Trophoblast cell (in vitro differentiated cells and primary cell): ENCODE results near the gene LIG1.

Experiments used
- DNase-seq, 2 donors: peaks; one replicate each; pipeline ENCODE4 v3.0.0-alpha.2; 2016
- H2AFZ ChIP-seq: 2 replicates; pipeline ENCODE4 v1.6.1; 2013; ENCODE audit warnings: low read length, moderate library complexity, mild to moderate bottlenecking; ENCODE audit not compliant: insufficient read depth, poor library complexity
- H2AK5ac ChIP-seq: 2 replicates; pipeline ENCODE4 v1.6.1; 2013; ENCODE audit warnings: mild to moderate bottlenecking, low read length
- H2BK120ac ChIP-seq: 2 replicates; pipeline ENCODE4 v1.6.1; 2013; ENCODE audit warnings: low read length, mild to moderate bottlenecking, moderate library complexity; ENCODE audit not compliant: insufficient read depth, poor library complexity
- H2BK12ac ChIP-seq: 2 replicates; pipeline ENCODE4 v1.6.1; 2013; ENCODE audit warnings: mild to moderate bottlenecking, low read length, moderate library complexity
- H2BK5ac ChIP-seq: 2 replicates; pipeline ENCODE4 v1.6.1; 2013; ENCODE audit warnings: low read length, low read depth, moderate library complexity, mild to moderate bottlenecking; ENCODE audit not compliant: poor library complexity
- H3K14ac ChIP-seq: 2 replicates; pipeline ENCODE4 v1.6.1; 2013; ENCODE audit warnings: mild to moderate bottlenecking, low read length
- H3K18ac ChIP-seq: 2 replicates; pipeline ENCODE4 v1.6.1; 2013; ENCODE audit warnings: mild to moderate bottlenecking, low read length
- H3K23ac ChIP-seq: 2 replicates; pipeline ENCODE4 v1.6.1; 2013; ENCODE audit warnings: low read length
- H3K27ac ChIP-seq: 2 replicates; pipeline ENCODE4 v1.5.1; 2013; ENCODE audit warnings: low read depth, mild to moderate bottlenecking, inconsistent platforms, low read length, moderate library complexity
- H3K27me3 ChIP-seq: 2 replicates; pipeline ENCODE4 v1.6.1; 2013; ENCODE audit warnings: inconsistent platforms, mild to moderate bottlenecking, low read length, moderate library complexity; ENCODE audit not compliant: insufficient read depth
- H3K36me3 ChIP-seq, 2 experiments: 1 replicate in 1 of 2; 2 replicates in 1 of 2; pipeline ENCODE4 v1.6.1; 2013; ENCODE audit warnings: low read length in 2 of 2, mild to moderate bottlenecking in 2 of 2, moderate library complexity in 1 of 2; ENCODE audit not compliant: insufficient read depth in 2 of 2, control insufficient read depth in 1 of 2
- H3K4ac ChIP-seq: 2 replicates; pipeline ENCODE4 v1.6.1; 2013; ENCODE audit warnings: low read depth, mild to moderate bottlenecking, low read length, moderate library complexity
- H3K4me1 ChIP-seq, 2 experiments: 1 replicate in 1 of 2; 2 replicates in 1 of 2; pipeline ENCODE4 v1.6.1; 2013; ENCODE audit warnings: low read length in 2 of 2, mild to moderate bottlenecking in 2 of 2, moderate library complexity in 1 of 2; ENCODE audit not compliant: insufficient read depth in 2 of 2, control insufficient read depth in 1 of 2
- H3K4me2 ChIP-seq: 2 replicates; pipeline ENCODE4 v1.6.1; 2013; ENCODE audit warnings: inconsistent platforms, mild to moderate bottlenecking, low read length, moderate library complexity
- H3K4me3 ChIP-seq: 2 replicates; pipeline ENCODE4 v1.5.1; 2013; ENCODE audit warnings: mild to moderate bottlenecking, low read depth, low read length, inconsistent platforms
- H3K79me1 ChIP-seq: one replicate; pipeline ENCODE4 v1.6.1; 2013; ENCODE audit warnings: low read length
- H3K79me2 ChIP-seq: 2 replicates; pipeline ENCODE4 v1.6.1; 2013; ENCODE audit warnings: low read length, mild to moderate bottlenecking; ENCODE audit not compliant: control insufficient read depth, insufficient read depth, poor library complexity
- H3K9ac ChIP-seq: 2 replicates; pipeline ENCODE4 v1.6.1; 2013; ENCODE audit warnings: mild to moderate bottlenecking, low read length
- H3K9me3 ChIP-seq: 2 replicates; pipeline ENCODE4 v1.6.1; 2013; ENCODE audit warnings: low read depth, mild to moderate bottlenecking, control low read depth, inconsistent platforms, low read length; ENCODE audit not compliant: insufficient read depth
- H4K12ac ChIP-seq: 2 replicates; pipeline ENCODE4 v1.6.1; 2013; ENCODE audit warnings: low read depth, mild to moderate bottlenecking, low read length, moderate library complexity
- H4K8ac ChIP-seq: 2 replicates; pipeline ENCODE4 v1.6.1; 2013; ENCODE audit warnings: low read depth, mild to moderate bottlenecking, low read length, moderate library complexity
- H4K91ac ChIP-seq: one replicate; pipeline ENCODE4 v1.6.1; 2013; ENCODE audit warnings: low read depth, mild to moderate bottlenecking, low read length, moderate library complexity
- WGBS: extraction: QIAGEN DNeasy Blood & Tissue Kit; methylation state at CpG from one replicate; pipeline ENCODE4 v1.1.7; 2013; ENCODE audit warnings: missing lambda C conversion rate; ENCODE audit not compliant: insufficient read length, insufficient coverage; ENCODE audit errors: extremely low coverage; 5-methylcytosine and 5-hydroxymethylcytosine counted together

LIG1 gene

DNA sequence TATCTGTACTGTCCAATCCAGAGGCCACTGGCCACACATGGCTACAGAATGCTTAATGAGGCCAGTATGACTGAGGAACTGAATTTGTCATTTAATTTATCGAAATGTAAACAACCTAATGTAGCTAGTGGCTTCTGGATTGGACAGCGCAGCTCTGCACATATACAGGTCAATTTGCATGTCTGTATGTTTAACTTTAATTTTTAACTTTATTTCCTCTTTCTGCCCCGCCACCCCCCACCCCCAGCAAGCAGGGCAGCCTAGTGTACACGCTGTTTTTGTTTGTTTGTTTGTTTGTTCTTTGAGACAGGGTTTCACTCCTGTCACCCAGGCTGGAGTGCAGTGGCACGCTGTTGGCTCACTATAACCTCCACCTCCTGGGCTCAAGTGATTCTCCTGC is 15.9 kb upstream of the LIG1 start:
- no peak overlapping the region for H2BK12ac ChIP-seq

DNA sequence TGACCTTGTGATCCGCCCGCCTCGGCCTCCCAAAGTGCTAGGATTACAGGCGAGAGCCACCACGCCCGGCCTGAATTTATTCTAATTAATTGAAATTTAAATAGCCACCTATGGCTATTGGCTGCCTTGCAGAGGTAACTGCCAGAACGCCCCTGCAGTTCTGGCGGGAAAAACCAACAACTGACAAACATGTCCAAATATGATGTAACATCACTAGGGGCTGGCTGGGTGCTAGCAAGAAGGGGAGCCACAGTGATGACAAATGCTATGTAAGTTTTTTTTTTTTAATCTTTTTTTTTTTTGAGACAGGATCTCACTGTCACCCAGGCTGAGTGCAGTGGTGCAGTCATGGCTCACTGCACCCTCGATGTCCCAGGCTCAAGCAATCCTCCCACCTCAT is 13.2 kb upstream of the LIG1 start:
- Histone ChIP-seq H3K4me2 (no peak overlapping the region), H3K9ac (no peak overlapping the region), H3K79me2 (no peaks in the 10 kb centered on the region), H3K36me3 (peaks cover 4 to 9% of the 10 kb centered on the region in 2 experiments), H3K9me3 (peaks cover 4% of the 10 kb centered on the region), H2BK5ac (no peak overlapping the region), H2BK120ac (no peak overlapping the region), H3K4ac (no peak overlapping the region), H3K23ac (no peak overlapping the region), H3K27ac (no peak overlapping the region), H3K27me3 (no peaks in the 10 kb centered on the region), H3K18ac (no peak overlapping the region), H3K79me1 (no peaks in the 10 kb centered on the region), H2BK12ac (no peak overlapping the region), H3K4me1 (no peaks in the 10 kb centered on the region), H3K14ac (no peak overlapping the region), H2AFZ (no peak overlapping the region), H3K4me3 (no peak overlapping the region), H2AK5ac (no peak overlapping the region), H4K91ac (no peak overlapping the region), H4K8ac (no peak overlapping the region), H4K12ac (no peak overlapping the region)
- no CpG with 5 or more reads among the region's 9 CpGs for WGBS
- no peak for DNase-seq

More for the DNA sequence above, 15.9 kb upstream of the LIG1 start:
- Histone ChIP-seq H4K8ac (no peak overlapping the region), H4K91ac (no peak overlapping the region), H2BK5ac (no peak overlapping the region), H3K4ac (no peak overlapping the region), H3K27me3 (no peaks in the 10 kb centered on the region), H3K4me1 (no peaks in the 10 kb centered on the region), H3K9me3 (peaks cover 4% of the 10 kb centered on the region), H2BK120ac (no peak overlapping the region), H3K18ac (no peak overlapping the region), H3K23ac (no peak overlapping the region), H3K27ac (no peak overlapping the region), H3K79me2 (no peaks in the 10 kb centered on the region), H2AK5ac (no peak overlapping the region), H3K36me3 (peaks cover 4 to 9% of the 10 kb centered on the region in 2 experiments), H3K4me3 (no peak overlapping the region), H3K4me2 (no peak overlapping the region), H3K9ac (no peak overlapping the region), H2AFZ (no peak overlapping the region), H3K14ac (no peak overlapping the region), H4K12ac (no peak overlapping the region), H3K79me1 (no peaks in the 10 kb centered on the region)
- WGBS, result no CpG with 5 or more reads among the region's 5 CpGs
- no peak for DNase-seq

DNA sequence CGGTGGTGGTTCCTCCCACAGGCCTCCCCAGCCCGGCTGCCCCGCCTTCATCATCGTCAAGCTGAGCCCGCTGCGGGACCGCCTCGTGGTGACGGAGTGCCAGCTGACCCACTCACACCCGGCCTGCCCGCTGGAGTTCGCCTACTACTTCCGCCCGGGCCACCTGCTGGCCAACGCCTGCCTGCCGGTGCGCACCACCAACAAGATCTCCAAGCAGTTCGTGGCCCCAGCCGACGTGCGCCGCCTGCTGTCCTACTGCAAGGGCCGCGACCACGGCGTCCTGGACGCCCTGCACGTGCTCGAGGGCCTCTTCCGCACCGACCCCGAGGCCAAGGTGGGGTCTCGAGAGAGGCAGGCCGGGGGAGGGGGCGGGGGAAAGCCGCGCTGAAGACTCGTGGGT is 12.3 kb upstream of the LIG1 start:
- H2BK120ac ChIP-seq, result no peak overlapping the region
- no peak overlapping the region for H3K4me2 ChIP-seq
- no peak overlapping the region for H3K9ac ChIP-seq
- no peak overlapping the region for H3K27ac ChIP-seq
- H4K8ac ChIP-seq, result no peak overlapping the region
- H3K9me3 ChIP-seq, result peaks cover 4% of the 10 kb centered on the region
- no peak overlapping the region for H4K12ac ChIP-seq
- H3K27me3 ChIP-seq, result no peaks in the 10 kb centered on the region
- H4K91ac ChIP-seq, result no peak overlapping the region
- DNase-seq, result no peak
- no peaks in the 10 kb centered on the region for H3K79me2 ChIP-seq
- no peak overlapping the region for H3K14ac ChIP-seq
- H3K18ac ChIP-seq, result no peak overlapping the region
- H3K4me1 ChIP-seq, result no peaks in the 10 kb centered on the region
- no peak overlapping the region for H2BK5ac ChIP-seq
- no peak overlapping the region for H3K4me3 ChIP-seq
- no peaks in the 10 kb centered on the region for H3K79me1 ChIP-seq
- no CpG with 5 or more reads among the region's 38 CpGs for WGBS
- peaks cover 4 to 9% of the 10 kb centered on the region in 2 experiments for H3K36me3 ChIP-seq
- H2AK5ac ChIP-seq, result no peak overlapping the region
- no peak overlapping the region for H3K23ac ChIP-seq
- no peak overlapping the region for H3K4ac ChIP-seq
- no peak overlapping the region for H2BK12ac ChIP-seq
- H2AFZ ChIP-seq, result no peak overlapping the region

DNA sequence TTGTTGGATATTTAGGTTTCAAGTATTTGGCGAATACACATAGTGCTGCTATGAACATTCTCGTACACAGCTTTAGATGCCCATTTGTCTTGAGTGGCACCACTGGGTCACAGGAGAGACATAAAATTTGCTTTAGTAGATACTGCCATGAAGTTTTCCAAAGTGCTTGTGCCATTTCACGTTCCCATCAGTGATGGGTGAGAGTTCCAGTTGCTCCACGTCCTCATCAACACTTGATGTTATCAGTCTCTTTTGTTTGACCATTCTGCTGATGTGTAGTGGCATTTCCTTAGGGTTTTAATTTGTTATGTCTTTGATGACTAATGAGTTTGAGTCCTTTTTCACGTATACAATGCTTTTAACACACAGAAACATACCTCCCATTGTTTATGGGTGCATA is 11.4 kb upstream of the LIG1 start:
- Histone ChIP-seq H2BK120ac (no peak overlapping the region), H2BK12ac (no peak overlapping the region), H3K27me3 (no peaks in the 10 kb centered on the region), H3K9me3 (peaks cover 4% of the 10 kb centered on the region), H3K14ac (no peak overlapping the region), H3K4me1 (no peaks in the 10 kb centered on the region), H4K91ac (no peak overlapping the region), H4K8ac (no peak overlapping the region), H3K9ac (no peak overlapping the region), H3K4me2 (no peak overlapping the region), H3K18ac (no peak overlapping the region), H3K79me2 (no peaks in the 10 kb centered on the region), H2AFZ (no peak overlapping the region), H2BK5ac (no peak overlapping the region), H3K27ac (no peak overlapping the region), H3K4me3 (no peak overlapping the region), H4K12ac (no peak overlapping the region), H3K79me1 (no peaks in the 10 kb centered on the region), H3K4ac (no peak overlapping the region), H3K36me3 (peaks cover 4 to 9% of the 10 kb centered on the region in 2 experiments), H2AK5ac (no peak overlapping the region), H3K23ac (no peak overlapping the region)
- DNase-seq, result no peak
- WGBS, result no CpG with 5 or more reads among the region's 5 CpGs
